Activated CD4-positive, alpha-beta memory T cell treated with anti-CD3 and anti-CD28 coated beads for 36 hours (primary cell): ENCODE measurements around the gene TGIF2. TPM values are rescaled to one million over a fixed set of nuclear protein-coding genes. Genes with fewer than 3 reads are reported as not detected.
"Not testable (repeated sequence)": the region's sequence is repeated elsewhere in the genome, so short reads cannot be mapped to it uniquely, and the experiment has no call there.

ENCODE experiments used
- CTCF ChIA-PET: fragments of 350-600 bp; sonication (Branson Sonifier 250); formaldehyde crosslinking; loops from one replicate; lab custom pipeline; 2021; ENCODE audit warnings: antibody characterized with exemption, inconsistent platforms; lab: Charles Lee
- POLR2A ChIA-PET: fragments of 350-600 bp; sonication (Branson Sonifier 250); formaldehyde crosslinking; loops from one replicate; lab custom pipeline; 2021; ENCODE audit warnings: antibody characterized with exemption; lab: Charles Lee
- DNase-seq: peaks from one replicate; pipeline ENCODE4 v3.0.0-alpha.2; 2020
- H3K27ac Mint-ChIP-seq: one replicate; pipeline ENCODE4 v1.8.0; 2021; ENCODE audit warnings: mixed read lengths
- H3K27me3 Mint-ChIP-seq: one replicate; pipeline ENCODE4 v1.8.0; 2021; ENCODE audit warnings: mixed read lengths
- H3K36me3 Mint-ChIP-seq: one replicate; pipeline ENCODE4 v1.8.0; 2021; ENCODE audit warnings: mixed read lengths
- H3K4me1 Mint-ChIP-seq: one replicate; pipeline ENCODE4 v1.8.0; 2021; ENCODE audit warnings: low read depth, mixed read lengths
- H3K4me3 Mint-ChIP-seq: one replicate; pipeline ENCODE4 v1.8.0; 2021; ENCODE audit warnings: mild to moderate bottlenecking, mixed read lengths
- H3K9me3 Mint-ChIP-seq: one replicate; pipeline ENCODE4 v1.8.0; 2021; ENCODE audit warnings: mixed read lengths
- intact Hi-C: fragments of 100-400 bp; cut with micrococcal nuclease; formaldehyde crosslinking; loops from one replicate; pipeline ENCODE4 v1.15.1; 2023
- total RNA-seq, 2 experiments: library from RNA; stranded (reverse); gene quantifications; one replicate each; pipeline ENCODE4 v1.2.3, GENCODE V29; 2021

Gene TGIF2
- total RNA-seq, 2 experiments from 2014 or later, result 39.7 to 43.0 TPM

DNA sequence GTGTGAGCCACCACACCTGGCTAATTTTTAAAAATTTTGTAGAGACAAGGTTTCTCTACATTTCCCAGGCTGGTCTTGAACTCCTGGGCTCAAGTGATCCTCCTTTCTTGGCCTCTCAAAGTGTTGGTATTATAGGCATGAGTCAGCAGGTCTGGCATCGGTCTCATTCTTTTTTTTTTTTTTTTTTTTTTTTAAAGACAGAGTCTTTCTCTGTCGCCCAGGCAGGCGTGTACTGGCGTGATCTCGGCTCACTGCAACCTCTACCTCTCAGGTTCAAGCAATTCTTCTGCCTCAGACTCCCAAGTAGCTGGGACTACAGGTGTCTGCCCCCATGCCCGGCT is 35.0 kb downstream of the TGIF2 start:
- H3K27me3 Mint-ChIP-seq, H3K9me3 Mint-ChIP-seq, H3K4me3 Mint-ChIP-seq, DNase-seq: not testable (repeated sequence)
- peaks cover 37% of the 10 kb centered on the region for H3K36me3 Mint-ChIP-seq
- H3K27ac Mint-ChIP-seq, result peak overlapping the region; percentile 97
- POLR2A ChIA-PET, result interaction anchor here (1.1 kb wide), 1 partner anchor 48 kb away, joined by 4 read pairs; no protein-coding TSS in a partner anchor
- H3K4me1 Mint-ChIP-seq, result peaks cover 35% of the 10 kb centered on the region
- CTCF ChIA-PET, result interaction anchor here (0.7 to 3.5 kb wide), 2 partner anchors 13 to 200 kb away, joined by 3 to 12 read pairs; no protein-coding TSS in a partner anchor
- intact Hi-C loops, result loop anchor here (5.0 kb wide), 2 partner anchors 139 to 164 kb away; partner anchors contain the start of genes DSN1 and NDRG3

DNA sequence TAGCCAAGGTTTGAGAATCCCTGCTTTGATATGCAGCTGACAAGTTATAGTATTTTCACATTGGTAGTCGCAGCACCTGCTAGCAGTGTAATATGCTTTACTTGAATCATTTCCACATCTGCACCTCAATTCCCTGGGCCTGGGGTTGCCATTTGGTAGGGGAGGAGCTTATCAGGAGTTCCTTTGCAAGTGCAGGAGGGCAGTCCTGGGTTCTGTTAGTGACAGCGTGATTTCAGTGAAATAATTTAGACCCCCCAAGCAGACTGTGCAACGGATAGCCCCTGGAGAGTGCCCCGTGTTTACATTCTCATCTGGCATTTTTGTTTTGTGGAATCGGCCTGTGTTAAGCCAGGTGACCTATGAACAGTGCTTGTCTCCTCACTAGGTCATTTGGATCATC is 38.2 kb downstream of the TGIF2 start:
- Mint-ChIP-seq H3K9me3 (no peaks in the 10 kb centered on the region), H3K4me3 (no peak overlapping the region), H3K27ac (no peak overlapping the region), H3K4me1 (peaks cover 29% of the 10 kb centered on the region), H3K27me3 (no peaks in the 10 kb centered on the region), H3K36me3 (peaks cover 46% of the 10 kb centered on the region)
- no peak for DNase-seq
- ChIA-PET POLR2A (interaction anchor here (0.8 kb wide), 1 partner anchor 33 kb away, joined by 3 read pairs; no protein-coding TSS in a partner anchor), CTCF (interaction anchor here (1.0 to 3.6 kb wide), 7 partner anchors 12 to 197 kb away, joined by 3 to 33 read pairs (median 9); partner anchors contain the start of gene NDRG3)
- intact Hi-C loops, result loop anchor here (2.0 kb wide), 2 partner anchors 33 to 117 kb away; no protein-coding TSS in a partner anchor

DNA sequence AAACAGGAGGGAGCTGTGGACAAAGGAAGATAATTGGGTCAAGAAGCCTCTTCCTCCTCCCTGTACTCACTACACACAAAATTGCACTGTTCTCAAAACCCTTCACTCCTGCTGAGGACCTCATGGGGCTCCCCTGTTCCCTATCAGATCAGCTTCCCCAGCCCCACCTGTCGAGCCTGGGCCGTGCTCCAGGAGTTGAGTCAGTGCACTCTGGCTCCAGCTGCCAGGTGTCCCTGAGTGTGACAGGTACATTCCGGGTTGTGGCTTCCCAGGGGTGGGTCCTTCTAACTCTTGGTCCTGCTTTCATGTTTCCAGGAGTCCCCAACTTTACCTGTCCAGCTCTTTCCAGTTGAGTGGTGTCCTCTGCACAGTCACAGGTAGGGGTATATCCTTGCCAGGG is 40.6 kb downstream of the TGIF2 start:
- intact Hi-C loops, result loop anchor here (2.0 kb wide), 2 partner anchors 31 to 115 kb away; no protein-coding TSS in a partner anchor
- no peak overlapping the region for H3K4me3 Mint-ChIP-seq
- POLR2A ChIA-PET, result interaction anchor here (1.0 kb wide), 1 partner anchor 16 kb away, joined by 3 read pairs; no protein-coding TSS in a partner anchor
- CTCF ChIA-PET, result interaction anchor here (1.2 to 3.6 kb wide), 6 partner anchors 8 to 141 kb away, joined by 3 to 33 read pairs (median 6); partner anchors contain the start of genes NDRG3 and RAB5IF
- peak overlapping the region; percentile 28 for H3K27ac Mint-ChIP-seq
- H3K9me3 Mint-ChIP-seq, result no peaks in the 10 kb centered on the region
- peaks cover 36% of the 10 kb centered on the region for H3K36me3 Mint-ChIP-seq
- no peaks in the 10 kb centered on the region for H3K27me3 Mint-ChIP-seq
- H3K4me1 Mint-ChIP-seq, result peaks cover 12% of the 10 kb centered on the region
- no peak for DNase-seq

DNA sequence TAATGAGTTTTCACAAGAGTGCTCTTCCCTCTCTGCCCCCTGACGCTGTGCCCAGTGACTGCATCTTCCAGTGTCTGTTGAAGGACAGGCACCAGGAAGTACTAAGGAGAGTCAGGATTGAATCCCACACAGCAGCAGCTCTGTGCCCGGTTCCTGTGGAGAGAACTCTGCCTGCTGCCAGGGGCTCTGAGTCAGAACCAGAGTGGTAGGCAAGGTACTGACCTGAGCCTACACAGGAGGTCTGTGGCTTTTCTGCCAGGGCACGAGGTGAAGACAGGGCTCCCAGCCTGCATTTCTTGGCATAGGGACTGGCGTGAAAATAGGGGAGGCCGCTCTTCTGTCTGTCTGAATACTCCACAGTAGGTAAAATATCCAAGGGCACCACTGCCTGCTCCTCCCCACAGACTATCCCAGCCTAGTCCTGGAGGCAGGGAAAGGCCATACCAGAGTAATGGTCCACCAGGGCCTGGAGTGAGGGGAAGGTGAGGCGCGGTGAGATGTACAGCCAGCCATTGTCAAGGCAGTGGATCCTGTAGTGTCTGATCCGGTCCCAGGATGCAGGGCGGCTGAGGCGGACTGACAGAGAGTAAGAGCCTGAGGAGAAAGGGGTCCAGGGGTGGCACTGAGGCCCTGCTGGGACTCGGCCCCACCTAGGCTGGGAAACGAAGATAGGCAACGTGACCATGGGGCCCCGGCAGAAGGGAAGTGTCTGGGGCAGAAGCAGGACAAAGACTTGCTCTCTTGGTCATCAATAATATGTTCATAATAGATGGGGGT is 41.6 kb downstream of the TGIF2 start:
- H3K36me3 Mint-ChIP-seq, result peaks cover 31% of the 10 kb centered on the region
- intact Hi-C loops, result no loop called here
- H3K9me3 Mint-ChIP-seq, result no peaks in the 10 kb centered on the region
- ChIA-PET POLR2A (no interaction called here), CTCF (interaction anchor here (1.2 to 3.6 kb wide), 3 partner anchors 9 to 130 kb away, joined by 3 to 17 read pairs (median 7); partner anchors contain the start of genes NDRG3 and RAB5IF)
- no peaks in the 10 kb centered on the region for H3K27me3 Mint-ChIP-seq
- H3K4me3 Mint-ChIP-seq, result no peak overlapping the region
- H3K4me1 Mint-ChIP-seq, result peaks cover 12% of the 10 kb centered on the region
- no peak for DNase-seq
- peak overlapping the region; percentile 52 for H3K27ac Mint-ChIP-seq

DNA sequence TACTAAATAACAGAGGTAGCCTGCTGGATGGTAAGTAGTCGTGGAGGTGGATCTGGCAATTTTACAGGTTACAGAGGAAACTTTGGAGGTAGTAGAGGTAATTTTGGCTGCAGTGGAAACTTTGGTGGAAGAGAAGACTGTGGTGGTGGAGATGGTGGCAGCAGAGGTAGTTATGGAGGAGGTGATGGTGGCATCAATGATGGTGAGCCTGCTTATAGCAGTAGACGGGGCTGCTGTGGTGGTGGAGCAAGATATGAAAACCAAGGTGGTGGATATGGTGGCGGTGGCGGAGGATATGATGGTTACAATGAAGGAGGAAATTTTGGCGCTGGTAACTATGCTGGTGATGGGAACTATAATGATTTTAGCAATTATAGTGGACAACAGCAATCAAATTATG is 47.5 kb downstream of the TGIF2 start:
- ChIA-PET CTCF (no interaction called here), POLR2A (no interaction called here)
- H3K36me3 Mint-ChIP-seq, result peaks cover 17% of the 10 kb centered on the region
- H3K4me3 Mint-ChIP-seq, result no peak overlapping the region
- H3K27ac Mint-ChIP-seq, result no peak overlapping the region
- intact Hi-C loops, result no loop called here
- DNase-seq, result no peak
- no peaks in the 10 kb centered on the region for H3K27me3 Mint-ChIP-seq
- peaks cover 13% of the 10 kb centered on the region for H3K4me1 Mint-ChIP-seq
- no peaks in the 10 kb centered on the region for H3K9me3 Mint-ChIP-seq

DNA sequence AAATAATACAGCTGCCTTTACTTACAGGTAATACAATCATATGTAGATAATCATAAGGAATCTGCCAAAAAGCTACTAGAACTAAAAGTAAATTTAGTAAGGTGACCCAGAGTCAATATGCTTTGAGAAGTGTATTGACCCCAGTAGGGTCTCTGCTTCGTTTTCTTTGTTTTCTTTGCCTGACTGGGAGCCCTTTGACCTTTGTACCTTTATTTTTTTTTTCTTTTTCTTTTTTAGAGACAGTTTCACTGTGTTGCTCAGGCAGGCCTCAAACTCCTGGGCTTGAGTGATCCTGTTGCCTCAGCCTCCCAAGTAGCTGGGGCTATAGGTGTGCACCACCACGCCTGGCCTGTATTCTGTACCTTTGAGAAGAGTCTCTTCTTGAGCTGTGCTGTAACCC is 50.0 kb downstream of the TGIF2 start:
- H3K4me1 Mint-ChIP-seq, result peaks cover 17% of the 10 kb centered on the region
- H3K27ac Mint-ChIP-seq, result peak overlapping the region; percentile 49
- POLR2A ChIA-PET, result interaction anchor here (1.1 kb wide), 1 partner anchor 17 kb away, joined by 4 read pairs; the partner anchor contains the start of gene RAB5IF
- no peaks in the 10 kb centered on the region for H3K27me3 Mint-ChIP-seq
- H3K36me3 Mint-ChIP-seq, result peaks cover 32% of the 10 kb centered on the region
- no peak overlapping the region for H3K4me3 Mint-ChIP-seq
- no peaks in the 10 kb centered on the region for H3K9me3 Mint-ChIP-seq
- no peak for DNase-seq
- CTCF ChIA-PET, result interaction anchor here (0.7 to 2.2 kb wide), 6 partner anchors 11 to 106 kb away, joined by 3 to 9 read pairs (median 3); partner anchors contain the start of genes RAB5IF and SLA2
- intact Hi-C loops, result no loop called here

DNA sequence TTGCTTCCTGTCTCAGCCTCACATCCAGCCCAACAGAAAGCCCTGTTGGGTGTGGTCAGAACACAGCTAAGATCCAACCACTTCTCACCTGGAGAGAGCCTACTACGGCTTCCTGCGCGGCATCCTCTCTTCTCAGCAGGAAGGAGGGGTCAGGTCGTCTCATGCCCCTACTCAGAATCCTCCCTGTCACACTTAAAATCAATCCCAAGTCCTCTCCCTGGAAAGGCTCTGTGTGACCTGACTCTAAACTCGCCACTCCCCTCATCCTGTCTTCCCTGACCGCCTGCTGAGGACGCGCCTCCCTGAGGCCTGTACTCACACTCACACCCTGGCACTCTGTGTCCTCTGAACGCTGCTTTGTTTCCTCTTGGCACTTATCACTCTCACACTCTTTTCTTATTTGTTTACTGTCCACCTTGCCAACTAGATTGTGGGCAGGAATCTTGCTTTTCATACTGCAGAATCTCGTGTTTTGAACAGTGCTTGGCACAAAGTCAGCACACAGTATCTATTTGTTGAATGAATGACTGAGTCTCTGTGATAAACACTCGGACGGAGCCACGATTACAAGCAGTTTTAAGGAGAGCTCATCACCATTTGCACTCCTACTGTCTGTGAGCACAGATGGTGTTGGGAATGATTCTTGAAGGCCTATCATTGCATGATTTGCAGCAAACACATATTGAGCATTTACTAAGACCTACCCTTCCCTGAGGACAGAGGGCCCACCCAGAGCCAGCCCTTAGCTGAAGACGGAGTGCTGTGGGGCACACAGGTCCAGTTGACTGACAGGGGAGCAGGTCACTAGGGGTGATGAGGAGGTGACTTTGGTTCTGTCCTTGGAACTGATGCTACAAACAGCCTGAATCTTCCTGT is 50.9 kb downstream of the TGIF2 start:
- Mint-ChIP-seq H3K27ac (peak overlapping the region; percentile 47), H3K27me3 (no peaks in the 10 kb centered on the region), H3K4me3 (no peak overlapping the region), H3K36me3 (peaks cover 34% of the 10 kb centered on the region), H3K9me3 (no peaks in the 10 kb centered on the region), H3K4me1 (peaks cover 20% of the 10 kb centered on the region)
- ChIA-PET POLR2A (no interaction called here), CTCF (interaction anchor here (0.8 to 2.2 kb wide), 5 partner anchors 12 to 105 kb away, joined by 3 to 9 read pairs (median 3); partner anchors contain the start of genes RAB5IF and SLA2)
- intact Hi-C loops, result no loop called here
- no peak for DNase-seq

DNA sequence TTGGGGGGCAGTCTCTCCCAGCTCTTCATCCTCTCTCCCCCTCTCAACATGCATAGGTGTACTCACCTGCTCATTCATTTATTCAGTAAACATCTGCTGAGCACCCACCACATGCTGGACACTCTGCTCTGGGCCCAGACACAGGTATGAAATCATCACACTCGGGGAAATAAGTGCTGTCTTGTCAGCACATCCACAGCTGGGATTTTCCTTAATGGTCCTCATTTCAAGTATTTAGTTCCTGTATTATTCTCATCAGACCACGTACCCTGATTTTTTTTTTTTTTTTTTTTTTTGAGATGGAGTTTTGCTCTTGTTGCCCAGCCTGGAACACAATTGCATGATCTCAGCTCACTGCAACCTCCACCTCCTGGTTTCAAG is 51.5 kb downstream of the TGIF2 start:
- Mint-ChIP-seq H3K27me3 (no peaks in the 10 kb centered on the region), H3K9me3 (no peaks in the 10 kb centered on the region), H3K4me1 (peaks cover 26% of the 10 kb centered on the region), H3K36me3 (peaks cover 38% of the 10 kb centered on the region), H3K27ac (peak overlapping the region; percentile 47), H3K4me3 (no peak overlapping the region)
- DNase-seq, result no peak
- intact Hi-C loops, result no loop called here
- CTCF ChIA-PET, result interaction anchor here (1.3 kb wide), 1 partner anchor 20 kb away, joined by 3 read pairs; no protein-coding TSS in a partner anchor
- POLR2A ChIA-PET, result no interaction called here

DNA sequence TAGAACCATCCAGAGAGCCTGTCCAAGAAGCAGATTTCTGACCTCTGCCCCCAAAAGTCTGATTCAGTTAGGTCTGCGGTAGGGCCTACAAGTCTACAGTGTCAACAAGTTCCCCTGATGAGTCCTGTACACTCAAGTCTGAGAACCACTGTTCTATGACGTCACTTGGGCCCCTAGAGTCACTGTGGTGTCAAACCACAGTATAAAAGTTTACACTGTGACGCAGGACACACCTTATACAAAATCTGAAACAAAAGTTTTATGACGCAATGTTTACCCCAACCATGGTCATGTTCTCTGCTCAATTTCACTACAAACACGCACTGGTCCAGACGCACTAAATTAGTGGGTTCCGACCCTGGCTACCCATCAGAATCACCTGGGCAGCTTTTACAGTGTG is 54.7 kb downstream of the TGIF2 start:
- Mint-ChIP-seq H3K9me3 (no peaks in the 10 kb centered on the region), H3K4me1 (peaks cover 40% of the 10 kb centered on the region), H3K27ac (peak overlapping the region; percentile 28), H3K27me3 (no peaks in the 10 kb centered on the region), H3K36me3 (peaks cover 55% of the 10 kb centered on the region), H3K4me3 (no peak overlapping the region)
- peak; percentile 31 for DNase-seq
- POLR2A ChIA-PET, result no interaction called here
- CTCF ChIA-PET, result interaction anchor here (3.0 kb wide), 1 partner anchor 17 kb away, joined by 17 read pairs; the partner anchor contains the start of gene SLA2
- intact Hi-C loops, result no loop called here

DNA sequence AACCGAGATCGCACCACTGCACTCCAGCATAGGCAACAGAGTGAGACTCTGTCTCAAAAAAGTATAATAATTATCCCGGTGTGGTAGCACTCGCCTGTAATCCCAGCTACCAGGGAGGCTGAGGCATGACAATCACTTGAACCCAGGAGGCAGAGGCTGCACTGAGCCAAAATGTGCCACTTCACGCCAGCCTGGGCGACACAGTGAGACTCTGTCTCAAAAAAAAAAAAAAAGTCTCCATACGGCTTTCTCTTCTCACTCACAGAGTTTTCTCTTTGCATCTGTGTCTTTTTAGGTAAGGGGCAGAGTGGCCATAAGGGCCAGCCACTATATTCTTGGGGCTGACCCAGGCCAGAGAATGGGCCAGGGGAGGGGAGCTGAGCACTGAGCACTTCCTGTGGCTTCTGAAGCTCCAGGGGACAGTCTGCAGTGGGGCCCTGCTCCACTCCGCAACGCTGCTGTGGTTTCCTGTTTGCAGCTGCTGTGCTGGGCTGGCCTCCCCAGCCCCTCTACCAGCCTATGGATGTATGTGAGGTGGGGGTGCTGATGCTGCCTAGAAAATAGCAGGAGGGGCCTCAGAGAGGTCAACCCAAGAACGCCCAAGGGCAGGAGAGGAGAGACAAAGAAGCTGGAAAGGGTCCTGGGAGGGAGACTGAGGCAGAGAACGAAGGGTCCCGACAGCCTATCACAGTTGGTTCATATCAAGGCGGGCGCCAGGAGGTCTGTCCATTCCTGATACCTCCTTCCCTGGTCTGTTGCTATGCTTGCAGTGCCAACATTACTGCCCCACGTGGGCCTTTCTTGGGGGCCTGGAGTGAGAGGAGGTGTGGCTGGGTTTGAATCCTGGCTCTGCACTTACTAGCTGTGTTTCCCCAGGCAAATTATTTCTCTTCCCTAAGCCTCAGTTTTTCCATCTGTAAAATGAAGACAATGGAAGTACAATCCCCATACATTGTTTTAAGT is 56.6 kb downstream of the TGIF2 start:
- Mint-ChIP-seq H3K4me1 (peaks cover 31% of the 10 kb centered on the region), H3K27ac (peak overlapping the region; percentile 88), H3K9me3 (no peaks in the 10 kb centered on the region), H3K4me3 (peak overlapping the region; percentile 50), H3K36me3 (peaks cover 47% of the 10 kb centered on the region), H3K27me3 (no peaks in the 10 kb centered on the region)
- DNase-seq, result peak; percentile 76
- intact Hi-C loops, result loop anchor here (2.0 kb wide), 1 partner anchor 15 kb away; no protein-coding TSS in a partner anchor
- ChIA-PET POLR2A (interaction anchor here (0.5 to 1.7 kb wide), 5 partner anchors 14 to 24 kb away, joined by 3 to 8 read pairs (median 3); partner anchors contain the start of genes RAB5IF and SLA2), CTCF (interaction anchor here (0.6 to 3.0 kb wide), 7 partner anchors 15 to 190 kb away, joined by 3 to 17 read pairs (median 6); partner anchors contain the start of genes DSN1, RAB5IF and SLA2)
